Heart left ventricle (tissue), 16 donors: ENCODE results near the gene COX19. TPM values are rescaled to one million over a fixed set of nuclear protein-coding genes. Genes with fewer than 3 reads are reported as not detected.

Experiments
- ATAC-seq, 4 donors: fragments of 200-7000 bp; cut with Tn5 transposase; one replicate each; pipeline ENCODE4 v1.9.1; 2020 to 2022; ENCODE audit warnings: moderate library complexity in 4 of 4, mild to moderate bottlenecking in 3 of 4, moderate number of reproducible peaks in 1 of 4
- DNase-seq, 5 donors: peaks; one replicate each; pipeline ENCODE4 v3.0.0-alpha.2; 2020
- H3K27ac ChIP-seq, 12 donors: fragments of 200-600 bp; sonication (generic) in 4 of 12; one replicate each; pipeline versions ENCODE4 v1.5.0 to v1.8.0; 2016 to 2022; ENCODE audit warnings: mild to moderate bottlenecking in 2 of 12
- H3K27me3 ChIP-seq, 9 donors: fragments of 200-600 bp; sonication (generic) in 2 of 9; one replicate each; pipeline versions ENCODE4 v1.5.1 to v1.8.0; 2016 to 2022; ENCODE audit warnings: mild to moderate bottlenecking in 3 of 9
- H3K36me3 ChIP-seq, 9 donors: fragments of 200-600 bp; sonication (generic) in 2 of 9; one replicate each; pipeline versions ENCODE4 v1.5.0 to v1.8.0; 2018 to 2022; ENCODE audit warnings: mild to moderate bottlenecking in 2 of 9
- H3K4me1 ChIP-seq, 12 donors: fragments of 200-600 bp; sonication (generic) in 4 of 12; one replicate each; pipeline versions ENCODE4 v1.5.0 to v1.8.0; 2016 to 2022; ENCODE audit warnings: mild to moderate bottlenecking in 3 of 12
- H3K4me3 ChIP-seq, 12 donors: fragments of 200-600 bp; sonication (generic) in 4 of 12; one replicate each; pipeline versions ENCODE4 v1.5.0 to v1.8.0; 2017 to 2022; ENCODE audit warnings: mild to moderate bottlenecking in 9 of 12, moderate library complexity in 4 of 12
- H3K9me3 ChIP-seq, 12 donors: fragments of 200-600 bp; sonication (generic) in 4 of 12; one replicate each; pipeline versions ENCODE4 v1.5.0 to v1.8.0; 2016 to 2022; ENCODE audit warnings: mild to moderate bottlenecking in 1 of 12
- CTCF ChIP-seq, 12 donors: fragments of 200-600 bp; sonication (generic) in 4 of 12; IDR thresholded peaks; one replicate each; pipeline versions ENCODE4 v1.5.0 to v1.8.0; 2018 to 2022; ENCODE audit warnings: antibody characterized with exemption in 12 of 12, mild to moderate bottlenecking in 5 of 12
- POLR2A ChIP-seq, 2 donors: fragments of 450-650 bp; IDR thresholded peaks; one replicate each; pipeline ENCODE4 v1.6.1; 2017; ENCODE audit warnings: antibody characterized with exemption in 2 of 2, mild to moderate bottlenecking in 2 of 2, moderate library complexity in 2 of 2
- WGBS, 4 donors: extraction: QIAGEN DNeasy Blood & Tissue Kit in 2 of 4; methylation state at CpG; one replicate each; pipeline versions ENCODE4 v1.1.5 to v1.1.7; 2013 to 2018; 5-methylcytosine and 5-hydroxymethylcytosine counted together
- intact Hi-C, 10 donors: fragments of 100-400 bp; cut with DNase I; formaldehyde crosslinking; loops; one replicate each; pipeline versions ENCODE4 v1.11.1 to v1.14.2; 2022
- polyA plus RNA-seq, 2 donors: library from polyadenylated mRNA; stranded (reverse); fragments of 200-250 nt; gene quantifications; one replicate each; pipeline ENCODE4 v1.2.3, GENCODE V29; 2013
- total RNA-seq, 9 donors: library from RNA; depleted of rRNA in 2 of 9; stranded (reverse); fragments of >200 nt in 2 of 9; fragmentation: NEBNext Ultra II Directional in 3 of 9; extraction: Animal tissue kit (Norgen Biotek cat#: 25700) in 3 of 9; gene quantifications; one replicate each; pipeline versions ENCODE4 v1.1.0 to v1.2.4, GENCODE V29; 2016 to 2023
- donor health status: ischemic (EF 13 %, LVEDD 7.1; RV severe dilation, severe dysfunction).
- donor health status: healthy with polysubstance abuse.
- donor health status: DM: no; HTN: yes; CAD: no.
- donor health status: DM: no; HTN: no; CAD: no.
- donor health status: ischemic (EF 25% LVEDD 6.9; RV normal size, moderate dysfunction).
- donor health status: ischemic (EF 25% LVEDD 5.7; RV mildly dilated, moderate dysfunction).
- donor health status: healthy.
- donor health status: DM: yes; HTN: yes; CAD: no.
- donor health status: ischemic (EF 35%, LVEDD 5.7; RV mildly dilated, moderate dysfunction).
- donor health status: nonischemic (EF 11% LVEDD 7.7; RV severe dilation, severe dysfunction).
- donor health status: DM: yes; HTN: yes; CAD: no.
- donor health status: PGD.
- donor health status: ischemic (EF 29% LVEDD 5.4; RV normal size, mild dysfunction).
- donor health status: nonischemic (EF 23%, LVEDD 6.1; RV moderate dilation, normal function).

The COX19 gene
- total and polyA plus RNA-seq, 11 donors: 3.1 to 7.8 (median 6.5) TPM

GRCh38 chr7:1013581-1013980 lies 38.2 kb upstream of the COX19 start:
- no peak overlapping the region for H3K27ac ChIP-seq
- DNase-seq (no peak), ATAC-seq (no peak)
- H3K27me3 ChIP-seq: no peaks in the 10 kb centered on the region
- no peaks in the 10 kb centered on the region for H3K9me3 ChIP-seq
- 79 to 84% (median 82%) methylated on average over 9 to 11 of the region's 11 CpGs for WGBS, 4 donors
- no peak for TF ChIP-seq CTCF (IDR thresholded peaks at IDR 0.05)
- TF ChIP-seq POLR2A (IDR thresholded peaks at IDR 0.05): no peak
- H3K4me3 ChIP-seq: no peak overlapping the region
- H3K4me1 ChIP-seq: peaks cover 0 to 13% (median 0%) of the 10 kb centered on the region in 12 donors
- H3K36me3 ChIP-seq: peaks cover 0 to 18% (median 12%) of the 10 kb centered on the region in 9 donors
- intact Hi-C loops: no loop called here

- 87 to 94% (median 89%) methylated on average over 24 to 30 of the region's 30 CpGs for WGBS, 4 donors
- Histone ChIP-seq H3K4me3 (no peak overlapping the region), H3K27ac (no peak overlapping the region), H3K9me3 (no peaks in the 10 kb centered on the region), H3K4me1 (peaks cover 0 to 13% (median 0%) of the 10 kb centered on the region in 12 donors), H3K27me3 (no peaks in the 10 kb centered on the region), H3K36me3 (peaks cover 0 to 18% (median 8%) of the 10 kb centered on the region in 9 donors)
- intact Hi-C loops: no loop called here
- DNase-seq: no peak
- TF ChIP-seq POLR2A (IDR thresholded peaks at IDR 0.05): no peak
- TF ChIP-seq CTCF (IDR thresholded peaks at IDR 0.05): no peak
- no peak for ATAC-seq
Observed at GRCh38 chr7:1012716-1013095, 37.4 kb upstream of the COX19 start.

GRCh38 chr7:1012004-1012715 lies 36.8 kb upstream of the COX19 start:
- Histone ChIP-seq H3K27ac (no peak overlapping the region), H3K4me1 (peaks cover 0 to 13% (median 0%) of the 10 kb centered on the region in 12 donors), H3K27me3 (no peaks in the 10 kb centered on the region), H3K36me3 (peaks cover 0 to 23% (median 10%) of the 10 kb centered on the region in 9 donors), H3K9me3 (no peaks in the 10 kb centered on the region), H3K4me3 (no peak overlapping the region)
- 81 to 86% (median 83%) methylated on average over 21 to 32 of the region's 32 CpGs for WGBS, 4 donors
- no peak for TF ChIP-seq POLR2A (IDR thresholded peaks at IDR 0.05)
- no peak for TF ChIP-seq CTCF (IDR thresholded peaks at IDR 0.05)
- DNase-seq (no peak), ATAC-seq (no peak)
- intact Hi-C loops: no loop called here

GRCh38 chr7:1011297-1012003 lies 36.1 kb upstream of the COX19 start:
- 83 to 91% (median 88%) methylated on average over 12 to 13 of the region's 13 CpGs for WGBS, 4 donors
- ATAC-seq: no peak

More at GRCh38 chr7:1011297-1012003, 36.1 kb upstream of the COX19 start:
- TF ChIP-seq CTCF (IDR thresholded peaks at IDR 0.05) (no peak), POLR2A (IDR thresholded peaks at IDR 0.05) (no peak)
- Histone ChIP-seq H3K4me1 (peaks cover 0 to 13% (median 0%) of the 10 kb centered on the region in 12 donors), H3K4me3 (no peak overlapping the region), H3K27me3 (no peaks in the 10 kb centered on the region), H3K27ac (no peak overlapping the region), H3K9me3 (no peaks in the 10 kb centered on the region), H3K36me3 (peaks cover 0 to 28% (median 12%) of the 10 kb centered on the region in 9 donors)
- intact Hi-C loops: no loop called here
- no peak for DNase-seq
